ENCODE results near the gene CCDC142.

- no peak for TF ChIP-seq CTCF (IDR thresholded peaks at IDR 0.05)
- TF ChIP-seq EZH2 (IDR thresholded peaks at IDR 0.05; ENCODE audit: borderline replicate concordance, insufficient read depth, low read depth, low read length, poor library complexity, severe bottlenecking): no peak
These were observed 9.9 kb downstream of the CCDC142 start for GRCh38 chr2:74472945-74473258.
